Left lung (tissue), 10 donors: ENCODE measurements around the gene PTPRR. TPM values are rescaled to one million over a fixed set of nuclear protein-coding genes. Genes with fewer than 3 reads are reported as not detected.
"Not testable (repeated sequence)": the region's sequence is repeated elsewhere in the genome, so short reads cannot be mapped to it uniquely, and the experiment has no call there.

Experiments used
- ATAC-seq: fragments of 200-7000 bp; cut with Tn5 transposase; one replicate; pipeline ENCODE4 v1.9.1; 2020; ENCODE audit warnings: moderate library complexity
- DNase-seq, 4 donors: peaks; one replicate each; pipeline ENCODE4 v3.0.0-alpha.2; 2013 to 2020
- H3K27ac ChIP-seq, 2 donors: fragments of 200-600 bp; sonication (generic) in 1 of 2; one replicate each; pipeline versions ENCODE4 v1.5.0 to v1.8.0; 2020 to 2021
- H3K27me3 ChIP-seq, 2 donors: fragments of 200-600 bp; sonication (generic) in 1 of 2; one replicate each; pipeline versions ENCODE4 v1.5.0 to v1.8.0; 2020 to 2021
- H3K36me3 ChIP-seq, 2 donors: fragments of 200-600 bp; sonication (generic) in 1 of 2; one replicate each; pipeline versions ENCODE4 v1.5.0 to v1.8.0; 2020 to 2021
- H3K4me1 ChIP-seq, 2 donors: fragments of 200-600 bp; one replicate each; pipeline ENCODE4 v1.8.0; 2021
- H3K4me3 ChIP-seq, 2 donors: fragments of 200-600 bp; sonication (generic) in 1 of 2; one replicate each; pipeline versions ENCODE4 v1.5.0 to v1.8.0; 2020 to 2021; ENCODE audit warnings: mild to moderate bottlenecking in 1 of 2
- H3K9me3 ChIP-seq, 2 donors: fragments of 200-600 bp; sonication (generic) in 1 of 2; one replicate each; pipeline versions ENCODE4 v1.5.0 to v1.8.0; 2020 to 2021
- CTCF ChIP-seq, 2 donors: fragments of 200-600 bp; sonication (generic) in 1 of 2; IDR thresholded peaks; one replicate each; pipeline versions ENCODE4 v1.5.0 to v1.8.0; 2021; ENCODE audit warnings: antibody characterized with exemption in 2 of 2
- intact Hi-C, 2 donors: fragments of 100-400 bp; cut with DNase I; formaldehyde crosslinking; loops; one replicate each; pipeline versions ENCODE4 v1.11.2 to v1.14.2; 2022
- polyA plus RNA-seq, 6 donors: library from polyadenylated mRNA; unstranded; fragments of 120-200 nt; gene quantifications; one replicate each; pipeline ENCODE4 v1.2.1, GENCODE V29; 2013; ENCODE audit not compliant: insufficient read length in 6 of 6
- total RNA-seq, 2 donors: library from RNA; stranded (reverse); fragmentation: NEBNext Ultra II Directional; extraction: Animal tissue kit (Norgen Biotek cat#: 25700); gene quantifications; one replicate each; pipeline ENCODE4 v1.2.1, GENCODE V29; 2021
- donor health status: DM: no; HTN: yes; CAD: no.
- donor health status: DM: no; HTN: no; CAD: no.

The PTPRR gene
- total and polyA plus RNA-seq, 8 donors: 0.10 to 1.4 (median 0.20) TPM

GRCh38 chr12:70809887-70810286, 110.7 kb downstream of the PTPRR start:
- DNase-seq: no peak
- TF ChIP-seq CTCF (IDR thresholded peaks at IDR 0.05): no peak
- ATAC-seq: no peak
- Histone ChIP-seq H3K4me1 (no peaks in the 10 kb centered on the region), H3K9me3 (peaks cover 0 to 8% of the 10 kb centered on the region in 2 donors), H3K27ac (no peak overlapping the region), H3K27me3 (no peaks in the 10 kb centered on the region), H3K36me3 (no peaks in the 10 kb centered on the region), H3K4me3 (no peak overlapping the region)
- intact Hi-C loops: no loop called here

DNA sequence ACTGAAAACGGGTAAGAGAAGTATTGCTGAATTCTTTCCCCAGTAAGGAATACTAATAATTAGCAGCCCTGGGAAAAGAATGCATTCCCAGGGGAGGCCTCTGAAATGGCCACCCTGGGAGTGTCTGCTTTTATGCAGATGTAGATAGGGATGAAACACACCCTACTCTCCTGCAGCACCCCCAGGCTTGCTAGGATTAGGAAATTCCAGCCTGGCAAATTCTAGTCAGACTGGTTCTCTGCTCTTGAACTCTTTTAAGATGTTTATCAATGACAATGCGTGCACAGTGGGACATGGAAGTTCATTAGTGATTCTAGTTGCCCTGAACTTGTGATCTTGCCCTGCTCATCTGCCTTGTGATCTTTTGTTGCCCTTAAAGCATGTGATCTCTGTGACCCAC, 112.5 kb downstream of the PTPRR start:
- ATAC-seq, intact Hi-C loops: not testable (repeated sequence)

GRCh38 chr12:70806827-70807226, 113.7 kb downstream of the PTPRR start:
- DNase-seq (no peak), ATAC-seq (no peak)
- Histone ChIP-seq H3K27ac (no peak overlapping the region), H3K27me3 (no peaks in the 10 kb centered on the region), H3K4me3 (no peak overlapping the region), H3K36me3 (no peaks in the 10 kb centered on the region), H3K9me3 (peaks cover 0 to 8% of the 10 kb centered on the region in 2 donors), H3K4me1 (no peaks in the 10 kb centered on the region)
- no peak for TF ChIP-seq CTCF (IDR thresholded peaks at IDR 0.05)
- intact Hi-C loops: no loop called here

More for the DNA sequence above, 112.5 kb downstream of the PTPRR start:
- H3K4me1 ChIP-seq, H3K27ac ChIP-seq, H3K36me3 ChIP-seq, H3K9me3 ChIP-seq, H3K4me3 ChIP-seq, DNase-seq, H3K27me3 ChIP-seq: not testable (repeated sequence)

DNA sequence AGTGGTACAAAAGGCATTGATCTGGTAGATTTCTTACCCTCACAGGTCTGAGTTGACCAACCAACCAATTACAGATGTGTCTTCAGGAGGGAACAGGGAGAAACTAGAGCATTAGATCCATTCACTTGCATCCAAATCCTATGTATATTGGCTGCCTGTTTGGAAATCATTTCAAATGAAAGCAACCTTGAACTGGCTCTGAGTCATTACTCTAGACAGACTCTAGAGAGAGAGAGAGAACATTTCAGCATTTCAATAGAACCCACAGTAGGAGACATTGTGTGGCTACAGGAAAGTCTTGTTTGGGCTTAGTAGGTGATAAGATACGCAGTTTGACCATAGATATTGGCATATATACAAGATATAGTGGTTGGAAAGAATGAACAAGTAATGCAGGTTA, 114.5 kb downstream of the PTPRR start:
- Histone ChIP-seq H3K9me3 (peaks cover 0 to 8% of the 10 kb centered on the region in 2 donors), H3K4me1 (no peaks in the 10 kb centered on the region), H3K4me3 (no peak overlapping the region), H3K27me3 (no peaks in the 10 kb centered on the region), H3K36me3 (no peaks in the 10 kb centered on the region), H3K27ac (no peak overlapping the region)
- intact Hi-C loops: no loop called here
- DNase-seq (no peak), ATAC-seq (no peak)
- TF ChIP-seq CTCF (IDR thresholded peaks at IDR 0.05): no peak

- no peaks in the 10 kb centered on the region for H3K27me3 ChIP-seq
- H3K4me3 ChIP-seq: no peak overlapping the region
- no peak for DNase-seq
- no peaks in the 10 kb centered on the region for H3K36me3 ChIP-seq
- peak; percentile 39 for ATAC-seq
- no peaks in the 10 kb centered on the region for H3K9me3 ChIP-seq
- H3K27ac ChIP-seq: no peak overlapping the region
- H3K4me1 ChIP-seq: no peaks in the 10 kb centered on the region
- TF ChIP-seq CTCF (IDR thresholded peaks at IDR 0.05): no peak
- intact Hi-C loops: no loop called here
These were observed 122.3 kb downstream of the PTPRR start for GRCh38 chr12:70798016-70798783.

GRCh38 chr12:70796989-70797388, 123.5 kb downstream of the PTPRR start:
- no peaks in the 10 kb centered on the region for H3K4me1 ChIP-seq
- H3K4me3 ChIP-seq: no peak overlapping the region
- no peaks in the 10 kb centered on the region for H3K27me3 ChIP-seq
- H3K36me3 ChIP-seq: no peaks in the 10 kb centered on the region
- TF ChIP-seq CTCF (IDR thresholded peaks at IDR 0.05): no peak
- ATAC-seq (no peak), DNase-seq (no peak)
- intact Hi-C loops: no loop called here
- no peak overlapping the region for H3K27ac ChIP-seq
- no peaks in the 10 kb centered on the region for H3K9me3 ChIP-seq
